HK-2 (cell line): ENCODE measurements around the gene OSBP2.

Experiments
- DNase-seq: peaks from one replicate; pipeline ENCODE4 v3.0.0-alpha.2; 2018; ENCODE audit not compliant: unreplicated experiment

OSBP2 gene

GRCh38 chr22:30940685-30941362 is 246.2 kb downstream of the OSBP2 start:
- DNase-seq = no peak

DNA sequence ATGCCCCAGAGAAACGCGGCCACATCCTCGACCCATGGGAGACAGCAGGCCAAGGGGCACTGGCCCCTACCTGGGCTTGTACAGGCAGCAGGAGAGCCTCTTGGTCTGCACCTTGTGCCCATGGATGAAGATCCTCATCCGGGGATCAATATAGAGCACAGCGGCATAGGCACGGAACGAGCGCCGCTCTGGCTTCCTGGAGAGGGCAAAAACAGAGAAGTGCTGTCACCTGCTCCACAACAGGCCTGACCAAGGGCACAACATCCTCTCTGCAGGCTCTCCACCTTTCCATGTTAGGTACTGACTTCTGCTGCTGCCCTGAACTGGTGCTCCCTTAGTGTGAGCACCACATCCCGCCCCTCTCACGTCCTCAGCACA is 246.7 kb downstream of the OSBP2 start:
- no peak for DNase-seq

DNA sequence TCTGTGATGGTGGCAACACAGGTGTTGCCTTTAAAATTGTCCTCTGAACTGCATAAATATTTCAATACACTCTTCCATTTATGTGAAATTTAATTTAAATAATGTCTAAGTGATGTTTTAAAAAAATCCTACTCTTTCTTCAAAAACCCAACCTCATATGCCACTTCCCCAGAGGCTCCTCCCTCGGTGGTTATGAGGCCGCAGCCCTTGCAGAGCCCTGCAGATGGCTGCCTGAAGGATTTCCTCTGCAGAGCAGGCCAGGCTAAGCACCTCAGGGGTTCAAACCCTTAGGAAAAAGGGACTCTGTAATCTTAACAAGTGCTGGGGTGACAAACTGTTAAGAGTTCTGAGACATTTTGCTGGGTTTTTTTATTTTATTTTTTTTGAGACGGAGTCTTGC is 248.7 kb downstream of the OSBP2 start:
- no peak for DNase-seq

GRCh38 chr22:30944986-30945385 is 250.3 kb downstream of the OSBP2 start:
- DNase-seq = no peak

GRCh38 chr22:30945653-30946052 is 251.0 kb downstream of the OSBP2 start:
- no peak for DNase-seq

DNA sequence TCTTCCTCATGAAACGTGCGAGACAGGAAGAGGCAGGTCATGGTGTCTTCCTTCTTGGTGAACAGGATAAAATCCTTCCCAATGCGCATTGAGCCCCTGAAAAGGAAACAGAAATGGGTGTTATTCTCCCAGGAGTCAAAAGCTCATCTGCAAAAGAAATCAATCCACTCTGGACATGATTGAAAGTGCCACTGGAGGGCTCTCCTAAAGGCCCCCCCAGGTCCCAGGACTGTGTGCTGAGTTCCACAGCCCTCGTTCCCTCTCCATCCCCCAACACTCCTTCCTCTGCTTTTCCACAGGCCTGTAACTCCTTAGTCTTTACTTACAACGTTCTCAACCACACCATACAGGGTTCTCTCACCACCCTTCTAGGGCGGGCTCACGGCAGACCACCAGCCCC is 251.7 kb downstream of the OSBP2 start:
- DNase-seq = no peak

GRCh38 chr22:30947173-30947815 is 252.6 kb downstream of the OSBP2 start:
- no peak for DNase-seq

- DNase-seq = no peak
These were observed 253.3 kb downstream of the OSBP2 start for GRCh38 chr22:30947816-30948454.

DNA sequence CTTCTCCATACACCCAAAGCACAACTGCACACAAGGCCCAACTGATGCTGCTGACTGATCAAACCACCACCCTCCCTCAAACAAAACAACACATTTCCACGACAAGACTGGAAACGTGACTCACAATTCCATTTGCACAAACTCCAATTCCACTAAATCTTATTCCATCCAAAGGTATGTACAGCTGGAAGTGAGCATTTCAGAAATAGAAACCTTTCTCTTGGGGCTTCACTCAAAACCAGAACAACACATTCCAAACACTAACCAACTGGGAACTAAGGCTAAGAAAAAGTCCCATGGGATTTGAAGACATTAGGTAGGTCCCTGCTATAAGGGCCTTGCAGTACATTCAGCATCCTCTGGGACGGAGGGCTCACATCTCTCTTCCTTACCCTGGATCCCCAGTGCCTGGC is 254.3 kb downstream of the OSBP2 start:
- DNase-seq = no peak

GRCh38 chr22:30949934-30950660 is 255.4 kb downstream of the OSBP2 start:
- no peak for DNase-seq

GRCh38 chr22:30953206-30953605 is 258.5 kb downstream of the OSBP2 start:
- no peak for DNase-seq

- DNase-seq = no peak
These were observed 260.5 kb downstream of the OSBP2 start for GRCh38 chr22:30955153-30955552.
